ENCODE results near the gene EXOC4.
"Not testable (repeated sequence)": the region's sequence is repeated elsewhere in the genome, so short reads cannot be mapped to it uniquely, and the experiment has no call there.

Gene EXOC4

DNA sequence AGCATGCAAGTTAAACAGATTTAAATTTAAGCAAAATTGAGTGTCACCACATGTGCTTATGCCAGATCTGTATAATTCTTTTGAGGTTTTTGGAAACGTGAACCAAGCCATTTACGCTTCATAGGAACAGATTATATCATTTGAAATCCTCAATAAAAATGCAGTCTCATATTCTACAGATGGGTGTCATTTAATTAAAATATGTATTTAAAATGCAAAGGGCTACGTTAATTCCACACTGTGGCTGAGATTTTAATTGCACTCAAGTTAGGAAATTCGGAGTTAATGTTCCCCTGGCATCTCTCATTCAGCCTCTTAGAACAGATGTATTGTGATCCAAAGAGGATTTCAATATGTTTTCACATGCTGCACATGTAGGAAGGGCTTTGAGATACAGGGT lies 709.8 kb downstream of the EXOC4 start:
- DNase-seq (ENCODE audit: low read depth in 2 of 3, low spot score in 2 of 3) = no peak

DNA sequence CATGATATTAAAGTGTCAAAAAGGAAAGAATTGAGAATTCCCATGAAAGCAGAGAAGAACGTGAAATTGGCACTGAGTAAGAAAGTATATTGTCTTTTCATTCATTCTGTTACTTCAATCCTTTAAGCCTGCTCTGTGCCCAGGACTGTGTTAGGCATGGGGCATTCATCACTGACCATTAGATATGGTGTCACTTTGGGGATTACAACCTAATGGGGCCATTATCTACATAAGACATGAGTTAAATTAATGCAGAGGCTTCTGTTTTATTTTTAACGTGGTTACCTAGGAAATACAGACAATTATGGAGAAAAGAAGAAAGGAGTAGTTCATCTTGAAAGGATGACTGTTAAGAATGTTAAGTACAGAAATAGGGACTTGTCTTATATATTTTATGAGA lies 710.8 kb downstream of the EXOC4 start:
- no peak for DNase-seq (ENCODE audit: low read depth in 2 of 3, low spot score in 2 of 3)

DNA sequence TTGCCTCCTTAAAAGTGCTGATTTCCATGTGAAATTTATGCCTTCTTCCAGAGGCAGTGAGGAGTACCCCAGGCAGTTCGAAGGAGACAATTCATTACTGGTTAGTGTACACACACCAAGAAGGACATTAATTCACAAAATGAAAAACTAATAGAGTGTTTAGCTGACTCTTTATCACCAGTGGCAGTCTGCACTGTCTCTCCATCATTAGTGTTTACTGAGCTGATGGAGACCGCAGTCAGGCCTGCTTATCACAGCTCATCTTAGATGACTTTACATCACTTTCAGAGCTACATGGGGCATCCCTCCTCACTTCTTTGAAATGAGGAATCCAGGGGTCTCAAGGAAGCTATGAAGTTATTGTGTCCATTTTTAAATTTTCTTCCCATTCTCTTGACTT lies 718.7 kb downstream of the EXOC4 start:
- no peak for DNase-seq (ENCODE audit: low read depth in 2 of 3, low spot score in 2 of 3)

- no peak for DNase-seq (ENCODE audit: low read depth in 2 of 3, low spot score in 2 of 3)
Observed at GRCh38 chr7:133973710-133974109, 720.8 kb downstream of the EXOC4 start.

DNA sequence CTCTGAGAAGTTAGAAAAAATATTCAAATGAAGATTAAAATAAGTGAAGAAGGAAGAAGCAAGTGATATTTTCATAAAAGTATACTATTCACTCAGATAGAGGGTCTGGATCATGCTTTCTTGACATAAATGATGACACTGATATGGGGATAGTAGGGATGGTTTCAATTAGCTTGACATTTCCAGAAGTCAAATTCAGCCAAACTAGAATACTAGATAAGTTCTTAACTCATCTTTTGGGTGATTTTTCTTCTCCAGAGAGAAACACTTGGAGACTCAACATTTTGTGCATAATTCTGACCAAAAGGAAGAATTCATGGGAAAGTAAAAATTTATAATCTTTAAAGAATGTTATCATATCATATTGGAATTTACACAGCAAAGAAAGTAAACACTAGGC lies 722.3 kb downstream of the EXOC4 start:
- no peak for DNase-seq (ENCODE audit: low read depth in 2 of 3, low spot score in 2 of 3)

- DNase-seq (ENCODE audit: low read depth in 2 of 3, low spot score in 2 of 3) = no peak
Observed at GRCh38 chr7:133976140-133976539, 723.3 kb downstream of the EXOC4 start.

GRCh38 chr7:133977409-133978274 lies 724.8 kb downstream of the EXOC4 start:
- no peak for DNase-seq (ENCODE audit: low read depth in 2 of 3, low spot score in 2 of 3)

GRCh38 chr7:133978502-133979295 lies 725.8 kb downstream of the EXOC4 start:
- no peak for DNase-seq (ENCODE audit: low read depth in 2 of 3, low spot score in 2 of 3)

GRCh38 chr7:133980804-133981203 lies 727.9 kb downstream of the EXOC4 start:
- no peak for DNase-seq (ENCODE audit: low read depth in 2 of 3, low spot score in 2 of 3)

- no peak for DNase-seq (ENCODE audit: low read depth in 2 of 3, low spot score in 2 of 3)
Observed at GRCh38 chr7:133983685-133984419, 731.0 kb downstream of the EXOC4 start.

DNA sequence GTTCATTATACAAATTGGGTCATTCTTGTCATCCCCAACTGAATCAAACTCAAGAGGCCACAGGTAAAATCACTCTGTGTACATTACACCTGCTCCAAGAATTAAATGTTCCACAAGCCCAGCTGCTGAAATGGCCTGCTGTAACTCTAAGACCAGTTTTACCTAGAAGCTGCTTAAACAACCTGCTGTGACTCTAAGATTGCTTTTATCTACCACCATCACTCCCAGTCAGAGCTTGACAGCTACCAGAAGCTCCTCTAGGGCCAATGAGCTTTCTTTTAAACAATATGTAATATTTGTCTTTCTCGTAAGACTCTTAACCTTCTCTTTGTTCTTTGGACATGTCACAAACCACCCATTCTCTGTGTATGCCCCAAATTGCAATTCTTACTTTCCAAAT lies 732.4 kb downstream of the EXOC4 start:
- no peak for DNase-seq (ENCODE audit: low read depth in 2 of 3, low spot score in 2 of 3)

DNA sequence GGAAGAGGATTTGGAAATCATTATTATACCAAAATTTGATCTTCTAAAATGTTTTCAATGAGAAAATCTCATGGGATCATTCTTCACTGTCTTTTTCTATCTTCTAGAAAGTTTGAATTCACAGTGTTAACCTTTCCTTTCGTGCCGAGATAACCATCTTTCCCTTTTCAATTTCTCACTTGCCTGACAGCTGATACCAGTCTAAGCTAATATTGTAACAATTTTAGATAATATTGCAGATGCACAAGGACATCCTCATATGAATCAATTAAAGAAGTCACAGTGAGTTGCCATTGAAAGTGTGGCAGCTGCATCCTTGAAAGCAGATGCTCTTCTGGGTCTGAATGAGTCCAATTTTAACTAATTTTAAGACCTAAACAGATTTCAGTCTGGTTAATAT lies 734.7 kb downstream of the EXOC4 start:
- DNase-seq (ENCODE audit: low read depth in 2 of 3, low spot score in 2 of 3) = no peak

GRCh38 chr7:133993547-133993946 lies 740.7 kb downstream of the EXOC4 start:
- DNase-seq (ENCODE audit: low read depth in 2 of 3, low spot score in 2 of 3) = no peak

GRCh38 chr7:133994100-133994499 lies 741.2 kb downstream of the EXOC4 start:
- DNase-seq (ENCODE audit: low read depth in 2 of 3, low spot score in 2 of 3) = not testable (repeated sequence)

DNA sequence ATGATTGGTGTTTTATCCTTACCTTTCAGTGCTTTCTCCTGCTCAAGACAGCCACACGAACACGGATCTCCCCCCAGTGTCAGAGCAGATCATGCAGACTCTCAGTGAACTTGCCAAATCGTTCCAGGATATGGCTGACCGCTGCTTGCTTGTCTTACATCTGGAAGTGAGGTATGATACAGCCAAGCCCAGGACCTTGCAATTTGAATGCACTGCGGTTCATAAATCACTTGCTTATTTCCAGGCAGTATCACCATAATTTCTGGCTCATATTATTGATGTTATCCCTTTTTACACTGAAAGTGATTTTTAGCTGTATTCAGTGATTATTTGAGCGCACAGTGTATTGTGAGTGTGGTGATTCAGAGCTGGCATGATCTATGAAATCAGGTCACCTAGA lies 744.6 kb downstream of the EXOC4 start:
- DNase-seq (ENCODE audit: low read depth in 2 of 3, low spot score in 2 of 3) = no peak

GRCh38 chr7:133999178-133999577 lies 746.3 kb downstream of the EXOC4 start:
- DNase-seq (ENCODE audit: low read depth in 2 of 3, low spot score in 2 of 3) = no peak

GRCh38 chr7:134004829-134005505 lies 752.1 kb downstream of the EXOC4 start:
- DNase-seq (ENCODE audit: low read depth in 2 of 3, low spot score in 2 of 3) = no peak

GRCh38 chr7:134009314-134010110 lies 756.6 kb downstream of the EXOC4 start:
- no peak for DNase-seq (ENCODE audit: low read depth in 2 of 3, low spot score in 2 of 3)

DNA sequence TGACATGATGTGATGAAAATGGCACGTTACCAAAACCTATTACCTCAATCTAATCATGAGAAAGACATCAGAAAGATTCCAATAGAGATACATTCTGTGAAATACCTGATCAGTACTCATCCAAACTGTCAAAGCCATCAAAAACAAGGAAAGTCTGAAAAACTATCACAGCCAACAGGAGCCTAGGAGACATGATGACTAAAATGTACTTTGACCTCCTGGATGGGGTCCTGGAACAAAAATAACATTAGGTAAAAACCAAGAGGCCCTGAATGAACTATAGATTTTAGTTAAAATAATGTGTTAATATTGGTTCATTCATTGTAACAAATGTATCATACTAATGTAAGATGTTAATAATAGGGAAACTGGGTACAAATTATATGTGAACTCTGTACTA lies 760.4 kb downstream of the EXOC4 start:
- DNase-seq (ENCODE audit: low read depth in 2 of 3, low spot score in 2 of 3) = no peak

DNA sequence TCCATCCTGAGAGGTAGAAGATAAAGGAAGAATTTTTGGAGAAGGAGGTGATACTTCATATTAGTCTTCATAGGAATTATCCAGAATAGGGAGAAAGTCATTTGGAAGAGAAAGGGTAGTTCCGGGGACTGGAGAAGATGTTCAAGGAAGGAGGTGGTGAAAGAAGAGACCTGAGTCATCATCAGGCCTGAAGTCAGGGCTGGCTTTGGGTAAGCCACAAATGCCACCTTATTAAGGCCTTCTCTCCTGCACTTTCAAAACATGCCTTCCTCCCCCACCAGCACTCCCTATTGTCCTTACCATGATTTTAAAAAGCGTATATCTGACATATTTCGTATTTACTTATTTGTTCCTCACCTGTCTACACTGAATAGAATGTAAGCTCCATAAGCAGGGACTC lies 762.1 kb downstream of the EXOC4 start:
- DNase-seq (ENCODE audit: low read depth in 2 of 3, low spot score in 2 of 3) = no peak

Data from activated CD8-positive, alpha-beta memory T cell treated with anti-CD3 and anti-CD28 coated beads for 48 hours (primary cell).